HEK293T (cell line): Measurements from ENCODE around the gene SLC25A17.
A peak's percentile ranks its signal among the peaks of the same experiment; 100 is the strongest.
"Not testable (repeated sequence)": the region's sequence is repeated elsewhere in the genome, so short reads cannot be mapped to it uniquely, and the experiment has no call there.

Experiments used
- CTCF ChIA-PET: fragments of 350-600 bp; formaldehyde crosslinking; extraction: SDS; loops from one replicate; lab custom pipeline; 2021; ENCODE audit warnings: antibody characterized with exemption, inconsistent platforms; lab: Yijun Ruan, JAX
- POLR2A ChIA-PET: fragments of 350-600 bp; formaldehyde crosslinking; extraction: SDS; loops from one replicate; lab custom pipeline; 2020; ENCODE audit warnings: antibody characterized with exemption, inconsistent platforms; lab: Yijun Ruan, JAX
- DNase-seq: peaks from one replicate; pipeline ENCODE4 v3.0.0; 2012; ENCODE audit warnings: mixed read lengths; ENCODE audit errors: extremely low spot score
- ARNT ChIP-seq: fragments of 450-650 bp; IDR thresholded peaks from 2 replicates; pipeline ENCODE4 v1.6.1; 2017; ENCODE audit warnings: mild to moderate bottlenecking
- BHLHE40 ChIP-seq: fragments of 450-650 bp; IDR thresholded peaks from 2 replicates; pipeline ENCODE4 v1.6.1; 2016; ENCODE audit warnings: mild to moderate bottlenecking, moderate library complexity, borderline replicate concordance
- CTBP1 ChIP-seq: fragments of 450-650 bp; IDR thresholded peaks from 2 replicates; pipeline ENCODE4 v1.6.1; 2016; ENCODE audit warnings: borderline replicate concordance
- ELF4 ChIP-seq: fragments of 450-650 bp; IDR thresholded peaks from 2 replicates; pipeline ENCODE4 v1.6.1; 2017; ENCODE audit warnings: antibody characterized with exemption
- FOXA1 ChIP-seq: fragments of 450-650 bp; IDR thresholded peaks from 2 replicates; pipeline ENCODE4 v1.6.1; 2016; ENCODE audit warnings: mild to moderate bottlenecking
- FOXM1 ChIP-seq: fragments of 450-650 bp; IDR thresholded peaks from 2 replicates; pipeline ENCODE4 v1.6.1; 2017; ENCODE audit warnings: mild to moderate bottlenecking, borderline replicate concordance
- HDGF ChIP-seq: fragments of 450-650 bp; IDR thresholded peaks from 2 replicates; pipeline ENCODE4 v1.6.1; 2017; ENCODE audit warnings: antibody characterized with exemption, borderline replicate concordance
- L3MBTL2 ChIP-seq: fragments of 450-650 bp; conservative IDR thresholded peaks from 2 replicates; pipeline ENCODE4 v1.6.1; 2016; ENCODE audit warnings: mild to moderate bottlenecking
- LEF1 ChIP-seq: fragments of 450-650 bp; IDR thresholded peaks from 2 replicates; pipeline ENCODE4 v1.6.1; 2017; ENCODE audit warnings: mild to moderate bottlenecking, borderline replicate concordance
- NFRKB ChIP-seq: fragments of 450-650 bp; IDR thresholded peaks from 2 replicates; pipeline ENCODE4 v1.6.1; 2016; ENCODE audit warnings: mild to moderate bottlenecking, moderate library complexity
- SP1 ChIP-seq: fragments of 450-650 bp; IDR thresholded peaks from 2 replicates; pipeline ENCODE4 v1.6.1; 2017
- SUZ12 ChIP-seq: fragments of 450-650 bp; IDR thresholded peaks from 2 replicates; pipeline ENCODE4 v1.6.1; 2016; ENCODE audit warnings: mild to moderate bottlenecking
- TARDBP ChIP-seq: fragments of 450-650 bp; IDR thresholded peaks from 2 replicates; pipeline ENCODE4 v1.6.1; 2016
- ZNF384 ChIP-seq: fragments of 450-650 bp; IDR thresholded peaks from 2 replicates; pipeline ENCODE4 v1.6.1; 2016
- TF ChIP-seq, protein P1 (sequence below): fragments of 450-650 bp; IDR thresholded peaks from 2 replicates; pipeline ENCODE4 v1.6.1; 2016

SLC25A17 gene, protein sequence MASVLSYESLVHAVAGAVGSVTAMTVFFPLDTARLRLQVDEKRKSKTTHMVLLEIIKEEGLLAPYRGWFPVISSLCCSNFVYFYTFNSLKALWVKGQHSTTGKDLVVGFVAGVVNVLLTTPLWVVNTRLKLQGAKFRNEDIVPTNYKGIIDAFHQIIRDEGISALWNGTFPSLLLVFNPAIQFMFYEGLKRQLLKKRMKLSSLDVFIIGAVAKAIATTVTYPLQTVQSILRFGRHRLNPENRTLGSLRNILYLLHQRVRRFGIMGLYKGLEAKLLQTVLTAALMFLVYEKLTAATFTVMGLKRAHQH

DNA sequence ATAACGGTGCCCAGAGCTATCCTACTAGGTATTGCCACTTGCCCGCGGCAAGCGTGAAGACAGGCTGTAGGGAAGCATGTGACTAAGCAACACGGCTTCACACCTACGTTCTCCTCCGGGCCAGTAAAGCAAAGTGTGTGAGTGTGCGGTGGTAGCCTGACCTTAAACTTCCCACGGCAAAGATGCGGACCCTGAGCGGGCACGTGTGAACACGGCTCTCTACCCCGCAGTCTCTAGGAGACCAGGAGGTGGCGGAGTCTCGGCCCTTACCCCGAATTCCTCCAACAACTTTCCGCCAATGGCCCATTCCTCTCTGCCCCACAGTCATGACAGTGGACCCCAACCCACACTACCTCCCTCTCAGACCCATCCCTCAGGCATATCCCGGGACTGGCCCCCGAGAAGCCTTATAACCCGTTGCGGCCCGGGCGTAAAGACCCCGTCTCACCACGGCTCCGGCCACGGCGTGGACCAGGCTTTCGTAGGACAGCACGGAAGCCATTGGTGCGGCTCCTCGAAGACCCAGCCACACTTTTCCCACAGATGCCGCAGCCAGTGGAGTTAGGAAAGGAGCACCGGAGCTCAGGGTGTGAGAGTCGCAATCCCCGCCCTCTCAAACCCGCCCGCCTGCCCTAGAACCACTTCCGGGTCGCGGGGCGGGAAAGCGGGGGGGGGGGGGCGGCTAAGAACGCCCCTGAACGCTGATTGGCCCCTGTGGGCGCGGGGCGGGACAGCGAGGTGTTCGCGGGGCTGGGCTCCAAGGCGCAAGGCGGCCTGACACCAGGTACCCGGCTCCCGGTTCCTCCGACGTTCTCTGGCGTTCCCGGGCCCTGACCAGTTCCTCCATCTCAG lies at the start of gene SLC25A17:
TSS of gene SLC25A17 (minus strand) at position 600 of the 852 bp plus-strand sequence. CDS start at position 502, 98 bp downstream.
- ChIA-PET POLR2A (interaction anchor here (0.6 to 2.1 kb wide), 9 partner anchors 10 to 203 kb away, joined by 3 to 11 read pairs (median 3); partner anchors contain the start of genes ST13 and XPNPEP3), CTCF (interaction anchor here (1.0 kb wide), 1 partner anchor 136 kb away, joined by 3 read pairs; no protein-coding TSS in a partner anchor)
- DNase-seq: peak; percentile 98
- TF ChIP-seq ZNF384 (peak; percentile 84), LEF1 (no peak), ELF4 (0 out of 2 replicates have a peak, but pooled peaks have one; percentile 16), BHLHE40 (no peak), L3MBTL2 (peak; percentile 92), NFRKB (no peak)

DNA sequence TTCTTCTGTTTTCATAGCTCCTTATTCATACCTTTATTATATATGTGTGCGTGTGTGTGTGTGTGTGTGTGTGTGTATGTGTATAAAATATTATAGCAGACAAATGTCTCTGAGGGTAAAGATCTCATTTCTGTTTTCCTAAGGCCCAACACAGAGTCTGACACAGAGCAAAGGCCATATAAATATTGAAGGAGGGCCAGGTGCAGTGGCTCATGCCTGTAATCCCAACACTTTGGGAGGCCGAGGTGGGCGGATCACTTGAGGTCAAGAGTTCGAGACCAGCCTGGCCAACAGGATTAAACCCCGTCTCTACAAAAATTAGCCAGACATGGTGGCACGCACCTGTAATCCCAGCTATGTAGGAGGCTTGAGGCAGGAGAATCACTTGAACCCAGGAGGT lies 49.2 kb upstream of the SLC25A17 start:
- POLR2A ChIA-PET: interaction anchor here (3.3 kb wide), 1 partner anchor 10 kb away, joined by 29 read pairs; the partner anchor contains the start of genes ST13 and XPNPEP3
- DNase-seq, CTCF ChIA-PET: not testable (repeated sequence)

DNA sequence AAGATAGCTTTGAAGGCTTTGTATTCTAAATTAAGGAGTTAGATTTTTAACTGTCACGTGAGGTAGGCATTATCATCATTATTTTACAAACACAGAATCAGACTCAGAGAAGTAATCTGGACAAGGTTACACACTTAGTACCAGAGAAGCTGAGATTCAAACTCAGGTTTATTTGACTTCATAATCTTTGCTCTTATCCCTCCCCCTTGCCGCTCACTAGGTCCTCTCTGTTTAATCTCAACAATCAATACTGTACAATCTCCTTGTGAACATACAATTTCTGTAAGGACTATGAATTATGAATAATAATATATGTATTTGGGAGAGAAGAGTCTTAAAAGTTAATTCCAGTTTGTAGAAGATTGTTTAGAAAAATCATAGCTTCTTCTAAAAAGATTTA lies 48.0 kb upstream of the SLC25A17 start:
- ChIA-PET POLR2A (interaction anchor here (3.3 kb wide), 1 partner anchor 9 kb away, joined by 29 read pairs; the partner anchor contains the start of genes ST13 and XPNPEP3), CTCF (no interaction called here)
- no peak for TF ChIP-seq BHLHE40
- no peak for DNase-seq

DNA sequence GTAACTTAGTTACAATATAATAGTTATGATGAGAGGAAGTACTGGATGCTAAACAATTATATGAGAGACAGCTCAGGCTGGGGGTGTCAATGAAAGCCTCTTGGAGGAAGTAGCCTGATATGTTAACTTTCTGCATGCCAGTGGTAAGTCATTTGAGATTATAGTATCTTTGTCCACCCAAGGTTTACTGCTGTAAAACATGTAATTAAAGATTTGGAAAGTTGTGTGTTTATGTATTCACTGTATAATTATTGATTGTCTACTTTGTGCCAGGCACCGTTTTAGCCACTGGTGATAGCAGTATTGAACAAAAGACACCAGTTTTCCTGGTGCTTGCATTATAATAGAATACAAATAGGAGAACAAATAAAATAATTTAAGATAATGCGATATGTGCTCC lies 43.4 kb upstream of the SLC25A17 start:
- POLR2A ChIA-PET: no interaction called here
- no peak for DNase-seq
- CTCF ChIA-PET: no interaction called here
- no peak for TF ChIP-seq FOXA1
- TF ChIP-seq SUZ12: no peak
- TF ChIP-seq FOXM1: no peak
- no peak for TF ChIP-seq CTBP1
- no peak for TF ChIP-seq ELF4
- no peak for TF ChIP-seq L3MBTL2
- TF ChIP-seq BHLHE40: no peak
- no peak for TF ChIP-seq LEF1
- no peak for TF ChIP-seq ARNT
- no peak for TF ChIP-seq NFRKB
- no peak for TF ChIP-seq HDGF
- TF ChIP-seq, protein P1, sequence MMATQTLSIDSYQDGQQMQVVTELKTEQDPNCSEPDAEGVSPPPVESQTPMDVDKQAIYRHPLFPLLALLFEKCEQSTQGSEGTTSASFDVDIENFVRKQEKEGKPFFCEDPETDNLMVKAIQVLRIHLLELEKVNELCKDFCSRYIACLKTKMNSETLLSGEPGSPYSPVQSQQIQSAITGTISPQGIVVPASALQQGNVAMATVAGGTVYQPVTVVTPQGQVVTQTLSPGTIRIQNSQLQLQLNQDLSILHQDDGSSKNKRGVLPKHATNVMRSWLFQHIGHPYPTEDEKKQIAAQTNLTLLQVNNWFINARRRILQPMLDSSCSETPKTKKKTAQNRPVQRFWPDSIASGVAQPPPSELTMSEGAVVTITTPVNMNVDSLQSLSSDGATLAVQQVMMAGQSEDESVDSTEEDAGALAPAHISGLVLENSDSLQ: no peak
- TF ChIP-seq ZNF384: no peak
- no peak for TF ChIP-seq SP1

DNA sequence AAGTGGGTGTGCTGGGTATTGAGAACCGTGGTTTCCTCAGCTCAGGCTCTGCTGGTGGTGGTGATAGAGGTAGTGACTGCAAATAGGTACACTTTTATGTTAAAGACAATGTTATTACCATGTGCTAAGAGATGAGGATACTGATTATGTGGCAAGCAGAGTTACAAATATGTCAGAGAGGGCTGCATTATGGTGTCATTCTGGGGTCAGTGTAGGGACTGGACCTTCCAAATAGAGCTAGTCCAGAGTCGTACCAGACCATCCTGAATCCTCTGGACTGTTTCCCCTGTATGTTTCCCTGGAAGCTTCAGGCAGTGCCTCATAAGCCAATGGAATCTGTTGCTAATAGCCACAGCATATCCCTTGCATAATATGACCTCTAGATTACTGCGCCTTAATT lies 42.9 kb upstream of the SLC25A17 start, which contains the start of gene DNAJB7:
TSS of gene DNAJB7 (minus strand) at position 101 of the 400 bp plus-strand sequence. CDS start 119 bp downstream, outside the sequence.
- POLR2A ChIA-PET: no interaction called here

DNA sequence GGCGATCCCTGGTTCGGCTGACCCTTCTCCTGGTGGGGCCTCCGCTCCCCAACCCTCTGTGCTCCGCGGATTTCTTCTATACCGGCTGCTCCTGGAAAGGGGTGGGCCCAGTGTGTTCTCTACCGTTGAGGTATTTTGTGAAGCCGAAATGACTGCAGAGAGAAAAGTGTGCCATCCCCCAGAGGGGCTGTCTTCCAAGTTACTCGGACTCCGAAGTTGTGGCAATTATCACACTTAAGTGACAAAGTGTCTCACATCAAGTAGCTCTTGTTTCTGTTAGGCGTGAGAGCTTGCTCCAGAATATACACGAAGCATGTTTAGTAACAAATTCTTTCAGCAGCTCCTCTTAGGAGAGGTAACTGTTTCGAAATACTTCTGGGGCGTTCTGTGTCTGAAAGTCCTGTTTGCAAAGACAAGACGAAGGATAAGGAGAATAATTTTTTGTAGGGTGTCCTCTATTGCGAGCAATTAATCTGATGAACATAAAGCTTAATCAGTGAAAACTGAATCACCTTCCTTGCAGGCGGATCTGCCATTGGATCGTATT lies 38.2 kb upstream of the SLC25A17 start:
- TF ChIP-seq SUZ12 (no peak), SP1 (no peak), NFRKB (no peak), ELF4 (no peak), CTBP1 (no peak), ARNT (no peak), TARDBP (no peak), BHLHE40 (no peak), FOXA1 (no peak)
- CTCF ChIA-PET: no interaction called here
- POLR2A ChIA-PET: interaction anchor here (0.7 to 3.3 kb wide), 11 partner anchors 10 to 205 kb away, joined by 3 to 29 read pairs (median 4); partner anchors contain the start of gene SLC25A17
- DNase-seq: no peak

More for the DNA sequence above, 42.9 kb upstream of the SLC25A17 start, which contains the start of gene DNAJB7:
- CTCF ChIA-PET: interaction anchor here (0.6 kb wide), 1 partner anchor 1202 kb away, joined by 8 read pairs; no protein-coding TSS in a partner anchor
- no peak for DNase-seq
- no peak for TF ChIP-seq HDGF
- no peak for TF ChIP-seq TARDBP

DNA sequence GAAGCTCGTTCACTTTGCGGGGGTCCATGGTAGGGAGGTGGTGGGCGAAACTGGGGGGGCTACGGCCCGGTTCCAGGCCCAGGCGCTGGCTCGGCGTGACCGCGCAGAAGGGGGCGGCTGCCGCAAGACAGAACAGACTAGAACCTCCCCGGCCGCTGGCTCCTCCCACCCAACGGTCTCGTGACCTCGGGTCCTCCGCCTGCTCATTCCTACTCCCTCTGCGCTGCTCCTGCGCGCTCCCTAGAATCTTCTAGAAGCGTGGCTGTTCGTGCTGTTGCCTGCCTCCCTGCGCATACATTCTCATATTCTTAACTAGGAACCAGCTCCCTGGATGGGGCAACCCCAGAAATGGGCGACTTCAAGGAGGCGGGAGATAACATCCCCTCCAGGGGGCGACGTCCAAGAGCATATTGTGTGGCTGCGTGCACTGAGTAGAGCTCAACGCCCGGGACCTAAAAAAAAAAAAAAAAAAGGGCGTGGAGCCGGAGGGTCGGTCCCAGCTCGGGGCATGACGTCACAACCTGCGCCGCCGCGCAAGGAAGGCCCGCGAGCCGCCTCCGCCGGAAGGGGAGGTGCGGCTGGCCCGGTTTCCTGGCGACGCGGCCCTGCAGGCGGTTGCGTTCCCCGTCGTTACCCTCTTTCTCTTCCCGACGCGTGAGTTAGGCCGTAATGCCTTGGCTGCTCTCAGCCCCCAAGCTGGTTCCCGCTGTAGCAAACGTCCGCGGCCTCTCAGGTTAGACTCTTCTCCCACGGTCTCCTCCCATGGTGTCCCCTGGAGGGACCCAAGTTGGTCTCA lies 37.6 kb upstream of the SLC25A17 start, which contains the start of the genes ST13 and XPNPEP3:
TSS of gene ST13 (minus strand) at position 127 of the 796 bp plus-strand sequence. CDS start at position 28, 99 bp downstream.
TSS of gene XPNPEP3 (plus strand) at position 636 of the 796 bp plus-strand sequence. CDS start at position 670, 34 bp downstream.
- TF ChIP-seq L3MBTL2 (peak; percentile 96), ZNF384 (peak; percentile 100), BHLHE40 (no peak), HDGF (no peak; the same call in 1 of the 2 replicates)
- TF ChIP-seq, protein P1: no peak
- peak; percentile 97 for DNase-seq
- ChIA-PET CTCF (no interaction called here), POLR2A (interaction anchor here (0.7 to 3.3 kb wide), 11 partner anchors 11 to 205 kb away, joined by 3 to 29 read pairs (median 4); partner anchors contain the start of gene SLC25A17)
